Glutamatergic neuron (in vitro differentiated cells): Measurements from ENCODE around the gene LMTK3. TPM values are rescaled to one million over a fixed set of nuclear protein-coding genes. Genes with fewer than 3 reads are reported as not detected.
"Not testable (repeated sequence)": the region's sequence is repeated elsewhere in the genome, so short reads cannot be mapped to it uniquely, and the experiment has no call there.

Experiments
- DNase-seq: peaks from one replicate; pipeline ENCODE4 v3.0.0; 2022
- H3K27ac Mint-ChIP-seq: one replicate; pipeline ENCODE4 v1.8.0; 2020; ENCODE audit warnings: mild to moderate bottlenecking, mixed read lengths, inconsistent platforms; ENCODE audit not compliant: unreplicated experiment
- H3K27me3 Mint-ChIP-seq: one replicate; pipeline ENCODE4 v1.8.0; 2020; ENCODE audit warnings: mild to moderate bottlenecking, moderate library complexity, mixed read lengths, inconsistent platforms; ENCODE audit not compliant: unreplicated experiment
- H3K36me3 Mint-ChIP-seq: one replicate; pipeline ENCODE4 v1.8.0; 2020; ENCODE audit warnings: mild to moderate bottlenecking, mixed read lengths, inconsistent platforms; ENCODE audit not compliant: unreplicated experiment
- H3K4me1 Mint-ChIP-seq: one replicate; pipeline ENCODE4 v1.8.0; 2020; ENCODE audit warnings: mild to moderate bottlenecking, low read depth, mixed read lengths, inconsistent platforms; ENCODE audit not compliant: unreplicated experiment
- H3K4me3 Mint-ChIP-seq: one replicate; pipeline ENCODE4 v1.8.0; 2020; ENCODE audit warnings: mild to moderate bottlenecking, mixed read lengths, inconsistent platforms; ENCODE audit not compliant: unreplicated experiment
- H3K9me3 Mint-ChIP-seq: one replicate; pipeline ENCODE4 v1.8.0; 2020; ENCODE audit warnings: mild to moderate bottlenecking, moderate library complexity, mixed read lengths, inconsistent platforms; ENCODE audit not compliant: unreplicated experiment
- CTCF ChIP-seq: fragments of 200-600 bp; sonication (generic); IDR thresholded peaks from one replicate; pipeline ENCODE4 v1.5.0; 2021; ENCODE audit not compliant: partially characterized antibody, unreplicated experiment
- total RNA-seq: library from RNA; stranded (reverse); fragmentation: NEBNext Ultra II Directional; extraction: Animal tissue kit (Norgen Biotek cat#: 25700); gene quantifications from one replicate; pipeline ENCODE4 v1.2.1, GENCODE V29; 2021; ENCODE audit not compliant: unreplicated experiment

Gene LMTK3
- total RNA-seq, 1 donor from 2014 or later, result 36.3 TPM

DNA sequence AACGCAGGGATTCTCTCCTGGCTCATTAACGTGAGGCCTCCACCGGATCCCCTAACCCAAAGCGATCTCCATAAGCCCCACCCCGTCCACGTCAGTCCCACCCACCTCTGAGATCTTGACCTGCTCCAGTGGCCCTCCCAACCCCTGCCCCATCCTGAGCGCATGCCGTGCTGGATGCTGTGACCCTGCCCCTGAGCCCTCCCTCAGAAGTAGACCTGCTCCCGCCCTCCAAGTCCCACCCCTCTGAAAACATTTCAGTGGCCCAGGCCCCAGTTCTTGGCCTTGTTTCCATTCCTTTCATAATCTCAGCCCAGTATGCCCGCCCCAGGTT is 19.9 kb downstream of the LMTK3 start:
- Mint-ChIP-seq H3K27ac (no peak overlapping the region), H3K9me3 (peaks cover 14% of the 10 kb centered on the region), H3K4me3 (no peak overlapping the region), H3K4me1 (peaks cover 14% of the 10 kb centered on the region), H3K27me3 (peaks cover 34% of the 10 kb centered on the region), H3K36me3 (no peaks in the 10 kb centered on the region)
- TF ChIP-seq CTCF, result no peak
- DNase-seq, result no peak

DNA sequence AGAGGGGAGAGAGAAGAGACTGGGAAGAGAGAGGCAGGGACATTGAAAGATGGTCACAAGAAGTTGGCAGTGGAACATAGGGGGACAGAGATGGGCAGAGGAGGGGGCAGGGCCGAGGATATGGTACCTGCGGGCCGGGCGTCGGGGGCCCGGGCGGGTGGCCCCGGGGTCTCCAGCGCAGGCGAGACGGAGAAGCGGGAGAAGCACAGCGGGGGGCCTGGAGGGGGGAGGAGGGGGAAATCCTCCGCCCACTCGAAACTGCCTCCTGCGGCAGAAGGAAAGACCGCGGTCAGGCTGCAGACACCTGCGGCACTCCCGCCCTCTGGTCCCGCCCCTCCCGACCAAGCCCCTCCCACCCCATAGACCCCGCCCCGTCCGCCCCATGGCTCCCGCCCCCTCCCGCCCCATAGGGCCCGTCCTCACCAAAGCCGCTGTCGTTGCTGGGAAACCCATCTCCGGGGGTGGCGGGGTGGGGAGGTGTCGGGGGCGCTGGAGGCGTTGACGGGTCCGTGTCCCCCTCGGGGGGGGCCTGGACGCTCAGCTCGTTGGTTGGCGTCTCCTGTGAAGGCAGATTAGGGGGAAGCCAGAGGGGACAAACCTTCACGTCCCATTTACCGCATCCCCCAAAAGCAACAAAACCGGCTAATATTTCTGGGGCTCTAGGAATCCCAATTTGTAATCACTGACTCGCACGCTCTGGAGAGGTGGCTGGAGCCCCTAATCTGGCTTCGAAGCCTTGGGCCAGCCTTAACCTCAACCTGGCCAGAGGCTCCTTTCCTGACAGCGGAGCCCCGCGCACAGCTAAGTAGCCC is 20.4 kb downstream of the LMTK3 start:
- Mint-ChIP-seq H3K27me3 (peaks cover 34% of the 10 kb centered on the region), H3K9me3 (peaks cover 17% of the 10 kb centered on the region), H3K27ac (no peak overlapping the region), H3K4me1 (peaks cover 14% of the 10 kb centered on the region), H3K36me3 (no peaks in the 10 kb centered on the region), H3K4me3 (no peak overlapping the region)
- no peak for TF ChIP-seq CTCF
- no peak for DNase-seq

GRCh38 chr19:48489608-48490216 is 21.9 kb downstream of the LMTK3 start:
- peak; percentile 86 for DNase-seq
- no peak overlapping the region for H3K27ac Mint-ChIP-seq
- no peak overlapping the region for H3K4me3 Mint-ChIP-seq
- H3K9me3 Mint-ChIP-seq, result peaks cover 10% of the 10 kb centered on the region
- H3K27me3 Mint-ChIP-seq, result peaks cover 26% of the 10 kb centered on the region
- H3K36me3 Mint-ChIP-seq, result no peaks in the 10 kb centered on the region
- H3K4me1 Mint-ChIP-seq, result peaks cover 14% of the 10 kb centered on the region
- TF ChIP-seq CTCF, result peak; percentile 91

DNA sequence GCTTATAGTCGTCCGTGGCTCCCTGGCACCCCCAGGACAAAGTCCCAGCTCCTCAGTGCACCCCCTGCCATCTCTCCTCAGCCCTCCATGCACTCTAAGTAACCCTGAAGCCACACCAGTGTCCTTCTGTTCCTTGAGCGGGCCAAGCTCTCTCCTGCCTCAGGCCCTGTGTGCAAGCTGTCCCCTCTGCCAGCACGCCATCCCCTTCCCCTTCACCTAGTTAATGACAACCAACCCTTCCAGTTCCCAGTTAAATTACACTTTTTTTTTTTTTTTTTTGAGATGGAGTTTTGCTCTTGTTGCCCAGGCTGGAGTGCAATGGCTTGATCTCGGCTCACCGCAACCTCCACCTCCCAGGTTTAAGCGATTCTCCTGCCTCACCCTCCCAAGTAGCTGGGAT is 23.2 kb downstream of the LMTK3 start:
- not testable (repeated sequence) for H3K27ac Mint-ChIP-seq, H3K36me3 Mint-ChIP-seq, DNase-seq
- Mint-ChIP-seq H3K27me3 (peaks cover 28% of the 10 kb centered on the region), H3K9me3 (peaks cover 16% of the 10 kb centered on the region), H3K4me3 (peak overlapping the region; percentile 12), H3K4me1 (peaks cover 22% of the 10 kb centered on the region)

DNA sequence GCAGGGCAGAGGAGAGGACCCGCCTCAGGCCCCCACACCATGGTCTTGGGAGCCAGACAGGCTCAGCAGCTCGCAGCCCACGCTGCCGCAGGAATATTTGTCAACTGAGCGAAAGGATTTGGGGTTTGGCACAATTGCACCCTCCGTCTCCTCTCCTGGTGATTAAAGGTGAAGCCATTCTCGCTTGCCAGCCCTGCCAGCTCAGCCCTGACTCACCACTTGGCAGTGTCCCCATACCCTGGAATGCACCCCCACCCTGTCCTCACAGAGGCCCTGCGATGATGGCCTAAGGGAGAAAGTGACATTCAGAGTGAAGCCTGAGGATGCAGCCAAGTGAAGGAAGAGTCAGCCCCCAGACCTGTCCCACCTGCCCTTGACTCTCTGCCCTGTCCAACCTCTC is 23.7 kb downstream of the LMTK3 start:
- TF ChIP-seq CTCF, result no peak
- H3K9me3 Mint-ChIP-seq, result peaks cover 17% of the 10 kb centered on the region
- H3K27me3 Mint-ChIP-seq, result peaks cover 29% of the 10 kb centered on the region
- peak overlapping the region; percentile 12 for H3K4me3 Mint-ChIP-seq
- peaks cover 23% of the 10 kb centered on the region for H3K4me1 Mint-ChIP-seq
- peaks cover 6% of the 10 kb centered on the region for H3K36me3 Mint-ChIP-seq
- no peak for DNase-seq
- no peak overlapping the region for H3K27ac Mint-ChIP-seq
